ENCODE measurements around the gene INPP5A.
A peak's percentile ranks its signal among the peaks of the same experiment; 100 is the strongest.

The INPP5A gene

DNA sequence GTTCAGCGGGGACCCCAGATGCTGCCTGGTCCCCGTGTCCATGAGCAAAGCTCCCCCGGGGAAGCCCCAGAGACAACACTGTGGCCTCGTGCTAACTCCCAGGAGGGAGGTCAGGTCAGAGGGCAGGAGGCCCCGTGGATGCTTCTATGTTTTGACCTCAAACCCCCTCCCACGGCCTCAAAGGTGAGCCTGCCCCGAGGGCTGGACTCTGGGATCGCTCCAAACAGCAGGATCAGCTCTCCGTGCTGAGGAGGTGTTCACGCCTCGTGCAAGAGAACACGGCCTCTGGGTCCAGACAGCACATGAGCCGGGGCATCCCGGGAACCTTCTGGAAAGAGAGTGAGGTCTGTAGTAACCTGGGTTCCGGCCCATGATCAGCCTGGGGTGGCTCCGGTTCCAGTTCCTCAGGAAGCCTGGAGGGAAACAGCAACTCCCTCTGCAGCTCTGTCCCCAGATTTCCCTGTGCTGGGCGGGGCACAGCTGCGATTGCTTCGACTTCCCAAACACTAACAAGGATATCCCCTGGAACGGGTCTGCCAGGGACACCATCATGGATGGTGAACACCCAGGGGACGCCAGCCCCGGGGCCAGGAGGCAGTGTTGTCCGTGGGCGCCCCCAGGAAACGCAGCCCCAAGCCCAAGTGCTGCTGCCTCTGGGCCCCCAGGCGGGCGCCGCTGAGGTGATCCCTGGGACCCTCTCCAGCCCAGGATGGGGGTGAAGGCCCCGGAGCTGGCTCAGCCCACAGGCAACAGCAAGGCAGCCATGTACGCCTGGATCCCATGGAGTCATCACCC lies 18.0 kb upstream of the INPP5A start:
- DNase-seq, result no peak

DNA sequence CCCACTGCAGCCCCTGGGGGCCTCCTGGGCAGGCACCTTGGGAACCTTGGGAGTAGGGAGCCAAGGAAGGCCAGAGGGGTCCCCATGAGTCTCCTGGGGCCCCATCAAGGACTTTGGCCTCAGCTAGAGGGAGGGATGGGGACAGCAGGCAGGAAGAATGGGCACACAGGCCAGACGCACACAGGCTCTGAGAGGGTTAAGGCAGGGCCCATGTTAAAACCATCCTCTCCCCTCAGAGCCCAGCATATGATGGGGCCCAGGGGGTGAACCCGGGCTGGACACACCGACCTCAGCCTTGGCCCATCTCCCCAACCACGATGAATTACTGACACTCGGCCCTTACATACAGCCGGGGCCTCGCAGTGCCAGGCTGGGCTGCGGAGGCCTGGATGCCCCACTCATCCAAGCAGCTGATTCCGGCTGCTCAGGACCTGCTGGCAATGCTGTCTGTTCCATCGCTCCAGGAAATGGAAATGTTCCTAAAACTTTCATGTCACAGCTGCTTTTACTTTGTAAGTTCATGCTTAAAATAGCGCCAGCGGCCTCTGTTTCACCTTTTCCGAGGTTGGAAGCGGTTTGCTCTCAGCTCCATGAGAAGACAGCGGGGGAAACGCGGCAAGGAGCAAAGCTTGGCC lies 17.3 kb upstream of the INPP5A start:
- DNase-seq, result no peak

DNA sequence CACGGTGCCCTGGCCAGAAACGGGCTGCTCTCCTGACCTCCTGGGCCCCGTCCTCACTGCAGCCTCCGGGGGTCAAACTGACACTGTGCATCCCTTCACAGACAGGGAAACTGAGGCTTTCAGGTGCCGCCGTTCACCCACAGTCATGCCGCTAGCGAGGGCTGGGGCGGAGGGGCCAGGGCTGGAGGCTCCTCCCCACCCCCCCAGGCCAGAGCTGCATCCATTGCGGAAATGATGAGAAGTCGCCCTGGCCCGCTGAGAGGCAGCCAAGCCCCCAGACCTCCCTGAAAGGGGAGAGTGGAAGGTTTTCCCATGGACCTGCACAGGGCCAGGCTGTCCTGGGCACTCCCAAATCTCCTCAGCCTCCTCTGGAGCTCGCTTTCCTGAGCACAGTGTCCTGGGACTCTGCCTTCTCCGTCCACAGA lies 16.5 kb upstream of the INPP5A start:
- DNase-seq, result no peak

DNA sequence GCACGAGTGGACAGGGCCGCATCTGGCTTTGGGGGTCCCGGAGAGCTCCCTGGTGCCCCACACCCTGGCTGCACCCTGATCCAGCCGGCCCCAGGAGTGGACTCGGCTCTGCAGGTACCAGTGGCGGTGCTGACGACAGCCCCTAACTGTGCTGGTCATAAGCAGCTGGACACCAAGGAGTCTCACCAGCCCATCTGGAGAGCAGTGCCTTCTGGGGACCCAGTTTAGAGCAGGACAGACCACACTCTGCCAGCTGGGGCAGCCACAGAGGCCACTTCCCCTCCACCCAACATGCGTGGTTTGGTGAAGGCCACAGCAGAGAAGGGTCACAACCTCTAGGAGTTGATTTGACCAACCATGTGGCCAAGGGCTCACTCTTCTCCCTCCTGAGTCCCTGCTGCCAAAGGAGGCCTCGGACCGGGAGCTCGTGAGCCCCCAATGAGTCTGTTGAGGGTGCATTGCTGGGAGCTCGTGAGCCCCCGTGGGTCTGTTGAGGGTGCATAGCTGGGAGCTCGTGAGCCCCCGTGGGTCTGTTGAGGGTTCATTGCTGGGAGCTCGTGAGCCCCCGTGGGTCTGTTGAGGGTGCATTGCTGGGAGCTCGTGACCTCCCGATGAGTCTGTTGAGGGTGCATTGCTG lies 16.0 kb upstream of the INPP5A start:
- DNase-seq, result no peak

DNA sequence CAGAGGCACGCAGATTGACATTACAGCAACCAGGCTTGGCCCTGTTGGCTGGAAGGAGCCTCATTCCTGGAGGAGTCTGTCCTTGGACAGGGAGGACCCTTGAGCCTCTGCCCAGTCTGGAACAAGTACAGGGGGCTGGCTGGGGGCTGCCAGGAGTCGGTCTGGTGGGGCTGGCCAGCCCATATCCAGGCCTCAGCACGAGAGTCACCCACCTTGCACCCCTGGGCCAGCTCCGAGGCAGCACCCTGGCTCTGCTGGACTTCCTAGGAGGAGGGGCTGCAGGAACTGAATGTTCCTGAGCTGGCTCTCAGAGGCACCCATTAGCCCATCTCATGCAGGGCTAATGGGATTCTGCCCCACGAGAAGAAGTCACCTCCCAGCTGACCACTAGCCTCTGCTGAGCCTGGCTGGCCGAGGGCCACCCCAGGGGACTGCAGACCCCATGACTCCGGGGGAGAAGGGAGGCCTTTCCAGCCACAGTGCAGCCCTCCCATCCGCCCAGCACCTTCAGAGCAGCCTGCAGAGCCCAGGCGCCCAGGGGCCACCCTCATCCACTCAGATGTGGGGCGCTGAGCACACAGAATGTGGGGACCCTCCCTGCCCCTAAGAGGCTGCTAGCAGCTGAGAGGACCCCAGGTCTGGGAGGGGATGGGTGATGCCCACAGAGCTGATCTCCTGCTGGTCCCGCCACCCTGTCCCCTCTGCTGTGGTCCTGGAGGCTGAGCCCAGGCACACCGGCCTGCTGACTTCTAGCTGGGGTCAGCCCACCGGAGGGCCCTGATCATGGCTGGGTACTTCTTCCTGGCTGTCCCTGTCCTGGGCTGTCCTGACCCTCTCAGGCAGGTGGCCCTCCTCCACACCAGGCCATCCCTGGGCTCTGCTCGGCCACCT lies 14.8 kb upstream of the INPP5A start:
- DNase-seq, result no peak

DNA sequence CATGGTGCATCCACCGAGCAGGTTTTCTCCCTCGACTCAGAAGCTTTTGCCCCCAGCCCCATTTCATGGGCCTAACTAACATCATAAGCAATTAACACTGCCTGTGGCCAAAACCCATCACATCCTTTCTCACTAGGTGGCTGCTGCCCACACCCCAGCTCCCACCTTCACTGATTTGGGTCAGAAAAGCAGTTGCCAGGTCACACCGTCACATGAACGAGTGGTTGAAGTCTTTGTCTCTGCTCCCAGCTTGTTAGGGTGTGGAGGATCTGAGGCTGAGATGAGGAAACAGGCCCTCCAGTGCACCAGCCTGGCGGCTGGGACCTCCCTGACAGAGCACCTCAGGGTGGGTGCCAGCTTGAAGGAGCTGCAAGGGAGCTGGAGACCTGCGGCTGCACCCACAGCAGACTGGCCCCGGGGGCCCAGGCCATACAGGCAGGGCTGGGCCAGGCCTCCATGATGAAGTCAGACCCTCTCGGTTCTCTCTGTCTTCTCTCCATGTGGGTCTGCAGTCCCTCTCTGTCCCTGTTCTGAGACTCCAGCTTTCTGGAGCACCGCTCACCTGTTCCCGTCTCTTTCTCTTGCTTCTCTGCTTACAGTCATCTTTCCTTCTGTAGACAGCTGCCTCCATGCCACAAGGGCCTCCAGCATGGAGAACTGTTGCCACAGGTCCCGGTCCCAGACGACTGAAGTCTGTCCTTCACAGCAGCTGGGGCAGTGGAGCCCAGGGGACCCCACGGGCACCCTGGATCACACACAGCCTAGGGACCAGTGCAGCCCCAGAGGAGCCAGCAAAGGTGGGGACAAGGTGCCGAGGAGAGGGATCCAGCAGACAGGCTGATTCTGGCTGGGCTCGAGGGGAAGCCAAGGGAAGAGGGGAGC lies 13.8 kb upstream of the INPP5A start:
- no peak for DNase-seq

DNA sequence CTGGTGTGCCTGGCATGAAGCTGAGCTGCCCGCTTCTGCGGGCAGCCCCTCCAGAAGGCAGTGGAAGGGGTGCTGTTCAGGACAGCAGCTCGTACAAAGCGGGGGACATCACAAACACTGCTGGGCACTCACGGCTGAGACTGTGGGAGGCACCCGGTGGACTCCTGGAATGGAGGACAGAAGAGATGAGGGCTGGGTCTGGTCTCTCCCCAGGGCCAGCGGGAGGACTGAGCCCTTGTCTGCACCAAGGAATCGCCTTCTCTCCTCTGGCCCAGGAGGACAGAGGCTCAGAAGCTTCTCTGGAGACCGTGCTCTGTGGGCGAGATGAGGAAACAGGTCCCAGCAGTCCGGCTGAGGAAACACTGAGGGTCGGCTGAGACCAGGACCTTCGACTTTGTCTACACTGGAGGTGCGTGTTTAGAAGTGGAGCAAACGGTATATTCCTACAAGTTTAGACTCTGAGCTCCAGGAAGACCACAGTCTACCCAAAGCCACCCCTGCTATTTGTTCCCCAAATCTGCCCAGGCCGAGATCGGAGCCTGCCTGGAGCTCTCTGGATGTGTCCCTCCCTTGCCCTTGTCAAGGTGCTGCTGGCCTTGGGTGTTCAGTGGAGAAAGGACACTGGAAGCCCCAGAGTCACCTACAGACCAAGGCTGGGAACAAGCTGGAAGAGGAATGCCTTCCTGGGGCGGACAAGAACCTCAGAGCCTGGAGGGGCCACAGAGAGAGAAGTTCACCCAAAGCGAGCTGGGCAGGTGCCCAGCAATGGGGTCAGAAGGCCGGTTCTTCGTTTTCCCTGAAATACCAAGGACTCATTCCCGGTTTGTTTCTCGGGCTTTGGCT lies 12.9 kb upstream of the INPP5A start:
- no peak for DNase-seq

DNA sequence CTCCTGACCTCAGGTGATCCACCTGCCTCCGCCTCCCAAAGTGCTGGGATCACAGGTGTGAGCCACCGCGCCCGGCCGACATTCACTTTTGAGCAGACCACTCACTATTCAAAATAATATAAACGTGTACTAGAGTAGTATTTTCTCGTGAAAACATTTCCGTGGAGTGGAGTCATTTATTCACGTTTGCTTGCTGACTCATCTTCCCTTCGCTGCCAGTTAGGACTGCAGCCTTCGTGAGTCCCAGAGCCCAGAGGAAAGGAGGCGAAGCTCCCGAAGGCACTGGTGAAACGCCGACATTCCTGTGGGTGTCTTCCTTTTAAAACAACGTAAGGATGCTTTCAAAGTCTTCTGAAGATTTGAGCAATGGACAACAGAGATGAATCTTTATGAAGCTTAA lies 10.9 kb upstream of the INPP5A start:
- DNase-seq, result no peak

DNA sequence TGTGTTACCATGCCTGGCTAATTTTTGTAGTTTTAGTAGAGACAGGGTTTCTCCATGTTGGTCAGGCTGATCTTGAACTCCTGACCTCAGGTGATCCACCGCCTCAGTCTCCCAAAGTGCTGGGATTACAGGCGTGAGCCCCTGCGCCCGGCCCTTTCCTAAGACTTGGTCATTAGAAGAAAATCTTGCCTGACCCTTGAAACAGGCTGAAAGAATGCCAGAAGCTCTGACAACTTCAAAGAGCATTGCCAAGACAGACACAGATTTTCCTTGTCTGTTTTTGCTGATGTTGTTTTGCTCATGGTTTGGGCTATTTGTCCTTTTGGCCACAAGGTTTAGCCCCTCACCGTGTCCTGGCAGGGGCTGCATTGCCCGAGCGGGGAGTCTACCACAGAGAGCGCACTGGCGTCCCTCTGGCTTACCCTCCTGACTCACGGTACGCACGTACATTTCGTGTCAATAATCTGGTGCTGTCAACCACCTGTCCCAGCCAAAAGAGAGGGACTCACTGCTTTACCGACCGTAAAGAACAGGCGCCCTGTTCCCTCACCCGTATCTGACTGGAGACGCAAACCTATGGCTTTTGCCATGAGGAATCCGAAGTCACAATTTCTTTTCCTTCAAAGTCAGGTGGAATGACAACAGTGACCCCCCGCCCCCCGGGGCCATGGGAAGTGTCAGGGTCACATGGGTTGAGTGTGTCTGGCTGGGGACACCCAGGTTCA lies 10.1 kb upstream of the INPP5A start:
- DNase-seq, result no peak

DNA sequence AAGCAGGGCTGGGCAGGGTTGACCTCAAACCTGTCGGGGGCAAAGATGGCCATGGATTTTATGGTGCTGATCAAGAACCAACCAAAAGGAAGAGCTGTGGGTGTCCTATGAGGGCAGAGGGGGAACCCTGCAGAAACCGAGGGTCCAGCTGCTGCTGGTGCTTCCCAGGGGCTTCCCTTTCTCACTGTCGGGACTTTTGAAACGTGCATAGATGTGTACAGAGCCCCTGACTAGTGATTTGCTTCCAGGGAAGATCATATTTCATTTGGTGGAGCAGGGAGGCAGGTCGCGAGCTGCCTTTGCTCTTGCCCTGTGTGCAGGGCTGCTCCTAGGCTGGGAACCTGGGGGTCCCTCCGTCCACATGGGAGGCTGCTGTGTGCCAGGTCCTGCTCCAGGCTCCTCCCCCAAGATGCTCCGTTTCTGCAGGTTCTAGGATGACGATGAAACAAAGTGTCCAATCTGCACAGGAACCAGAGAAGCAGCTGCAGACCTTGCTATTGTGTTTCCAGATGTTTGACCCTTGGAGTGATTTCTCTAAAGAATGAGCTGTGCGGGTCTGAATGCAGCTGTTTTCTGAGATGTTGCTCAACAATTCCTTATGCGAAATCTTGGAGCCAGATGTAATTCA lies 9.4 kb upstream of the INPP5A start:
- DNase-seq, result no peak

DNA sequence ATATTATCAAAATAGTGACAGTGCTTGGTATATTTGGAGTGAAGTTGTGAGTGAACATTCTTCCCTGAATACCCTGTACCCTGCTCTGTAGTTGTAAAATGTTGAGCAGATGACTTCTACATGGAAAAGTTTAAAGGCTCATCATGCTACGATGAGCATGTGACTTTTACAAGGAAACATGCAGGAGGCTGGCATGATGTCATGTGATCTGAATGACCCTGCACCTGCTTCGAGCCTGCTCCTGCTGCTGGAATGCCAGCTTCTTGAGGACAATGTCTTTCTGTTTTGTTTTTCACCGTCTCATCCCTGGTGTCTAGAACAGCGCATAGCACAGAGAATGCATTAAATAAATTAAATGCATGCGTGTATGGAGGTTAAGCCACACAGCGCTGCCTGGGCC lies 5.4 kb upstream of the INPP5A start:
- no peak for DNase-seq

DNA sequence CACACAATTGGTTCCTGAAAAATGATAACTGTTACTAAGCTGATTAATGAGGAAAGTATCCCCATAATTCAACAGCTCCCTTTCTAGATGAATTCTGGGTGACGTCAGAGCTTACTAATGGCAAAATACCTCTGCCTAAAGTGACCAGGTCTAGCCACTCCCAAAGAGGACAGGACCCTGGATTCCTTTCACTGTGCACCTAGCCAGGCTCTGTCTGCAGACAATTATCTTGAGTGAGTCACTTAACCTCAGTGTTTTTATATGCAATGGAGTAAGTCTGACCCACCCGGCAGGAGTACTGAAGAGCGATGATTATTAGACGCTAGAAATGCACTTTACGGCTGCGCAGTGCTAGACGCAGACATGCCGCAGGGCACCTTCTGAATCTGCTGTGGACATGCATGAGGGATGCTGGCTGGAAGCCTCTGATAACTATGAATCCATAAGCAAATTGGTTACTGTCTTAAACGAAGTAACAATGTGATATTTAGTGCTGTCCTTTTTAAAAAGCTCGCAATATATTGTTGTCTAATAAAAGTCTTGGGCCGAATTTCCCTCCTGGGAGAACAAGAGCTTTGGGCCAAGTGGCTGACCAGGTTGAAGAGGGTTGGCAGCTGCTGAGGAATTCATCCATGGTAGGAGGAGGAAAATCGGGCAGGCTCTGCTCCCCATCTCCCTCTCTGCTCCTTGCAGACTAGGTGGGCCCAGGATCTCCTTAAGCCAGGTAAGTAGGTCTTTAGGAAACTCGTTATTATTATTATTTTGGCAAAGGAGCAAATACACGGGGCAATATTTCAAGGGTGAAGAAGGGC lies 4.6 kb upstream of the INPP5A start:
- peak; percentile 55 for DNase-seq

DNA sequence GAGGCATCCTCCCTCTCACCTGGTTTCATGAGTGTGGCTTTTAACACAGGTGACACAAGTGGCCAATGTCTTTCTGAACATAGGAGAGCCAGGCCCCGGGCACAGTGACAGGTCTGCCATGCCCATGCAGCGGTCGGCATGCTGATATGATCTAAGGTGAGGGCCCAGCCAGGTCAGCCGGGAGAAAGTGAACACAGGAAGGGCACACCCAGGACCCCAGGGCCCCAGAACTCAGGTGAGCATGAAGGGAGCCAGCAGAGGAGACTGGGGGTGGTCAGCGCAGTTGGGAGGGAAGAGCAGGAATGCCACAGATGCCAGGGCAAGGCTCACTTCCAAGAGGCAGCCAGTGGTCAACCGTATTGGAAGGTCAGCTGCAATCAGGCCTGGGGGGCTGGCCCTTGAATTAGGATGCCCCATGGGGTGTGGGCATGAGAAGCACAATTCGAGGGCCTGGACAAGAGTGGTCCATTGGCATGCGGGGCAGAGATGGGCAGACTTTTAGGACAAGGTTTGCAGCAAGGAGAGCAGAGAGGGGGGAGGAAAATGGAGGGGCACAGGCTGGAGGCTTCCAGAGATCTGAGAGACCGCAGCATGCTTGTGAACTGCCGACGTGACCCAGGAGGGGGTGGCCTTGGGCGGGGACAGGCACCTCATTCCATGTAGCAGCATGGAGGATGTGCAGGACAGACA lies 3.9 kb upstream of the INPP5A start:
- no peak for DNase-seq

DNA sequence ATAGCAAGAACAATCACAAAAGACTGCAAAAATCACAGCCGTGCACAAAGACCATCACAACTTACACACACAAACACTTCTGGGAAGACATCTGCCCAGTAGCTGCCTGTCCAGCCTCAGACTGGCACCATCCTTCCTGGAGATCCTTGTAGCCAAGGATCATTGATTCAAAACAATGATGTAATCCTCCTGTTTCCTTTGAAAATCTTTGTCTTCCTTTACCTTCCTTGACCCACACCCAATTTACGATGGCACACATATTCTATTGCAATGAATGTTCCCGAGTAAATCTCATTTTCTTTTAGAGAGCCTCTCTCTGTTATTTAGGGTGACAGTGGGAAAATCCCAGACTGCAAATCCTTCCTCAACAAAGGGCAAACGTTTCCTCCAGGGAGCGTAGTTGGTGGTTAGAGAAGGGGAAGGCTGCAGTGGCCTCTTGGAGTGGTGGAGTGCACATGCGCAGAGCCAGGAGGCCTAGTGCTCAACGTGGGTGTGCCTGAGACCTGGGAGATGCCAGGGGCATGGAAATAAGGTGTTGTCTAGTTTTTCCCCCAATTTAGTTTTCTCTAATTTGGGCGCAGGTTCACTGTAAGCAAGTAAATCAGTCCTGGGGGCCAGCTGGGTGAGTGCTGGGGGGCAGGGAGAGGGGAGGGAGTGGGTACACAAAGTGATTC lies 3.1 kb upstream of the INPP5A start:
- no peak for DNase-seq

DNA sequence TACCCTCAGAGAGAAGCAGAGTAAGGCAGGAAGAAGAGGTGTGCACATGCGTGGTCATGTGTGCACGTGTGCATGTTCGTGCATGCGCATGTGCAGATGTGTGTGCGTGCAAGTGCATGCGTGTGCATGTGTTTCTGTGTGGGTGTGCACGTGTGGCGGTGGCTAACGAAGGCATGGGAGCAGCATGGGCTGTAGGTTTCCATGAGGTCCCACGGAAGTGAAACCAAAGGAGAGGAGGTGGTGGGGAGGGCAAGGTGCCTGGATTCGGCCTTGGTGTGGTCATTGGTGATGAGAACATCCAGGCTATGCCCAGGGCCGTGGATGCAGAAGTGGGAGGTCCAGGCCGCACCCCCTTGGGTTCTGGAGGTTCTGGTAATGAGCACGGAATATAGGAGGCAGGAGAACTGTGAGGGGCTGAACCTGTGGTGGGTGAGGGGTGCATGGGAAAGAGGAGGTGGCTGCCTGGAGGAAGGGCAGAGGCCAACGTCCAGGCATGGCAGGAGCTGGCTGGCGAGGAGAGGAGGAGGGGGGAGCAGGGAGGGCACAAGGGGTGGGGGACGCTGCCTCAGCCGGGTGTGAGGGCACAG lies 2.4 kb upstream of the INPP5A start:
- no peak for DNase-seq

DNA sequence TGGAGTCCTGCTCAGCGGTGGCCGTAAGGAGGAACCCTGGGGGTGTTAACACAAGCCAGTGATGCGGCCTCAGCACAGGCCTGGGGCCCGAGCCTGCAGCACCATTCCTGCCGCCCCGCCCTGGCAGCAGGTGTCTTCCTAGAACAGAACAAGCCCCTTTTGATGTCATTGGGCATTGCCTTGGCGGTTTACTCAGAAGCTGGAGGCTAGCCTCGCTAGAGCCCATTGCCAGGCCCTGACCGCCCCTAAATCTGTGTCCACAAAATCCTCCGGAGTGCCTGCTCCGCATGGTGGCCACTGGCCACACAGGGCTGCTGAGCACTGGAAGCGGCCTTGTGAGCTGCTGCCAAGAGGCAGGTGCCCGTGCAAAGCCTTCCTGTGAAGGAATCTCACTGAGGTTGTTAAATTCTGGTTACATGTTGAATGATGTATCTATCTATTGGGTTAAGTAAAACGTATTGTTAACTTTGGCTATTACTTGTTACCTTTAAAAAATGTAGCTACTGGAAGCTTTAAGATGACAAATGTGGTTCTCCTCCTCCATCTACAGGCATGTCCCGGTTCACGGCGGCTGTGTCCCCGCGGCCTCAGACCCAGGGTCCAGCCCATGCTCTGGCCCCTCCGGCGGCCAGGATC lies 1.2 kb upstream of the INPP5A start:
- DNase-seq, result no peak

All from NCI-H2227 treated with DMSO at 0.1 percent for 48 hours (cell line).